SHP77 treated with DMSO at 0.1 percent for 48 hours (cell line): ENCODE measurements around the gene CA9.
"Not testable (repeated sequence)": the region's sequence is repeated elsewhere in the genome, so short reads cannot be mapped to it uniquely, and the experiment has no call there.

Experiments
- DNase-seq: peaks from one replicate; lab custom pipeline; 2025; lab: John Stamatoyannopoulos, UW

CA9 gene

DNA sequence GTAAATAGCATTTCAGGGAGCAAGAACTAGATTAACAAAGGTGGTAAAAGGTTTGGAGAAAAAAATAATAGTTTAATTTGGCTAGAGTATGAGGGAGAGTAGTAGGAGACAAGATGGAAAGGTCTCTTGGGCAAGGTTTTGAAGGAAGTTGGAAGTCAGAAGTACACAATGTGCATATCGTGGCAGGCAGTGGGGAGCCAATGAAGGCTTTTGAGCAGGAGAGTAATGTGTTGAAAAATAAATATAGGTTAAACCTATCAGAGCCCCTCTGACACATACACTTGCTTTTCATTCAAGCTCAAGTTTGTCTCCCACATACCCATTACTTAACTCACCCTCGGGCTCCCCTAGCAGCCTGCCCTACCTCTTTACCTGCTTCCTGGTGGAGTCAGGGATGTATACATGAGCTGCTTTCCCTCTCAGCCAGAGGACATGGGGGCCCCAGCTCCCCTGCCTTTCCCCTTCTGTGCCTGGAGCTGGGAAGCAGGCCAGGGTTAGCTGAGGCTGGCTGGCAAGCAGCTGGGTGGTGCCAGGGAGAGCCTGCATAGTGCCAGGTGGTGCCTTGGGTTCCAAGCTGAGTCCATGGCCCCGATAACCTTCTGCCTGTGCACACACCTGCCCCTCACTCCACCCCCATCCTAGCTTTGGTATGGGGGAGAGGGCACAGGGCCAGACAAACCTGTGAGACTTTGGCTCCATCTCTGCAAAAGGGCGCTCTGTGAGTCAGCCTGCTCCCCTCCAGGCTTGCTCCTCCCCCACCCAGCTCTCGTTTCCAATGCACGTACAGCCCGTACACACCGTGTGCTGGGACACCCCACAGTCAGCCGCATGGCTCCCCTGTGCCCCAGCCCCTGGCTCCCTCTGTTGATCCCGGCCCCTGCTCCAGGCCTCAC is at the start of gene CA9:
TSS of gene CA9 (plus strand) at position 797 of the 893 bp plus-strand sequence. CDS start at position 829, 32 bp downstream.
- DNase-seq: no peak

DNA sequence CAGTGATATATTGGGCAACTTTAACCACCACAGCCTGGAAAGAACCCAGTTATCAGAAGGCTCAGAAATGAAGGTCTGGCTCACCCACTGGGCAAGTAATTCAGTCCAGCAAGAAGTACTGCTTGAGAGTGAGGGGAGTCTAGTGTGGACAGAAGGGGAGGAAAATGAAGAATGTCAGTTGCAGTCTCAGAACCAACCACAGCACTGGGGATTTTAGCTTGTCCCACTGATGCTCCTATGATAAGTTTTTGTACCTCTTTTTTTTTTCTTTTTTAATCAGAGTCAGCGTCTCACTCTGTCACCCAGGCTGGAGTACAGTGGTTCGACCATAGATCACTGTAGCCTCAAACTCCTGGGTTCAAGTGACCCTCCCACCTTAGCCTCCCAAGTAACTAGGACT is 46.2 kb upstream of the CA9 start:
- DNase-seq: no peak

DNA sequence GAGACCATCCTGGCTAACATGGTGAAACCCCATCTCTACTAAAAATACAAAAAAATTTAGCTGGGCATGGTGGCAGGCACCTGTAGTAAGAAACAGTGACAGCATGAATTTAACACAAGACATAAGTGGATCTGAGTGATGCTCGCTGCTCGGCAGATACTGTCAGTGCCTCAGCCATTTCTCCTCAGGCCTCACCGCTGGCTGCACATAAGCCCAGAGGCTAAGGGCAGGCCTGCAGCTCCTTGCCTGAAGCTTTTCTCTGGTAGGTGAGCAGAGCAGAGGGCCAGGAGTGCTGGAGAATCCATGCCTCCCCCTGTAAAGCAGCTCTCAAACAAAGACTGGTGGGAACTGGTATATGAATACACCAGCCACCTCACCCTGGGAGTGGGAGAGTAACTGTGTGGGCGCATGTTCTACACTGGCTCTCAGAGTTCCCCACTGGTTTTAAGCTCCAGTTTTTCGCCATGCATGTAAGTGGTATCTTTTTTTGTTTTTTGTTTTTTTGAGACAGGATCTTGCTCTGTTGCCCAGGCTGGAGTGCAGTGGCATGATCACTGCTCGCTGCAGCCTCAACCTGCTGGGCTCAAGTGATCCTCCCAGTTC is 45.2 kb upstream of the CA9 start:
- DNase-seq: no peak

DNA sequence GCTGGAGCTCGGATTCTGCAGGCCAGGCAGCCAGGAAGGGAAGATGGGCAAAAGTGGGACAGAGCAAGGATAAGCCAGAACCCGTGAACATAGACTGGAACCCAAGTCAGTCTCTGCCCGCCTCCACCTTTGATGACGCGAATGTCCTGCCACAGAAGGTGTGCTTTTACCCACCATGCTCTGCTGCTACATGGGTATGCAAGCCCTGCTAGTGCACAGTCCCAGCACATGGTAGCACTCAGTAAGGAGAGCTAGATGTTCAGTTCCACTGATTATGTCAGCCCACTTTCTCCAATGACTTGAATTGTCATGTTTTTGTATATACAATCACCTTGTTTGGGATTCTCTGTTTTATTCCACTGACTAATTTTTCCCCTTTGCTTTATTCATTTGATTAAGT is 44.1 kb upstream of the CA9 start:
- DNase-seq: no peak

DNA sequence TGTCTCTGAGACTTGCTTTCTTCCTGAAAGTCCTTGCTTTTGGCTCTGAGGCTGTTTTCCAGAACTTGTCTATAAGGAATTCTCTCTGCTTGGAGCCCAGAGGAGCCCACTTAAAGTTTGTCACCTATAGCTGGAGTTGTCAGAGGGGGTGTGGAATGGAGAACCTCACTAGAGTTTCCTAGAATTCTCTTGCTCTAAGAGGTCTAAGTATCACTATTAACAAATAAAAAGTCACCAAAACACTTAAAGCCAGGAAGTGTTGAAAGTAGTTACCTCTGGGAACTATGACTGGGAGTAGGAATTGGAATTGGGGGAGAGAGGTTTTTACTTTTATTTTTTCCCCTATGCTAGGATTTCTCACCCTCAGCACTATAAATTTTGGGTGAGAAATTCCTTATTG is 38.0 kb upstream of the CA9 start:
- DNase-seq: no peak

DNA sequence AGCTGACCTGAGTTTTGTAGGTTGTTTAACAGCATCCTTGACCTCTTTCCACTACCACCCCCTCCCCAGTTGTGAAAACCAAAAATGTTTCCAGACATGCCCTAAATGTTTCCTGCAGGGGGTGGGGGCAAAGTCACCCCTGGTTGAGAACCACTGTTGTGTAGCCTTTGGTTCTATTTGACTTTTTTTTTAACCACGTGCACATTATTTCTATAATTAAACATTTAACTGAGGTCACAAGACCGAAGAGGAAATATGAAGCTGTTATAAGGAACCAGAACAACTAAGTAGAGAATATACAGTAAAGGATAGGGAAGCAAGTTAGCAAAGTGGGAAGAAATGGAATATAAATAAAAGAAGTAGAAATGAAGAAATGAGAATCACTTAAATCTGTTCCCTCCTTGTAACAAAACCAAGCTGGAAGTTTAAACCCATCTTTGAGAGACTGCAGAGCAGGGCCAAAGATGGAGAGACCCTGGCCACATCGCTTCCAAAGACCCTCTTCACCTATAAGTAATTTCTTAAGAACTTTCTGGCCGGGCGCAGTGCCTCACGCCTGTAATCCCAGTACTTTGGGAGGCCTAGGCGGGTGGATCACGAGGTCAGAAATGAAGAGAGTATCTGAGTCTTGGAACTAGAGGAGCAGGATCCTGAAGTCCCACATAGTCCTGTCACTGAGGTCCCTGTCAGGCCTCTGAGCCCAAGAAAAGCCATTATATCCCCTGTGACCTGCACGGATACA is 37.4 kb upstream of the CA9 start:
- DNase-seq: no peak

DNA sequence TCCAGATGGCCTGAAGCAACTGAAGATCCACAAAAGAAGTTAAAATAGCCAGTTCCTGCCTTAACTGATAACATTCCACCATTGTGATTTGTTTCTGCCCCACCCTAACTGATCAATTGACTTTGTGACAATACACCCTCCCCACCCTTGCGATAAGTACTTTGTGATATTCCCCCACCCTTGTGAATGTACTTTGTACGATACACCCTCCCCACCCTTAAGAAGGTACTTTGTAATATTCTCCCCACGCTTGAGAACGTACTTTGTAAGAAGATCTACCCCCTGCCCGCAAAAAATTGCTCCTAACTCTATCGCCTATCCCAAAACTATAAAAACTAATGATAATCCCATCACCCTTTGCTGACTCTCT is 36.9 kb upstream of the CA9 start:
- DNase-seq: not testable (repeated sequence)

DNA sequence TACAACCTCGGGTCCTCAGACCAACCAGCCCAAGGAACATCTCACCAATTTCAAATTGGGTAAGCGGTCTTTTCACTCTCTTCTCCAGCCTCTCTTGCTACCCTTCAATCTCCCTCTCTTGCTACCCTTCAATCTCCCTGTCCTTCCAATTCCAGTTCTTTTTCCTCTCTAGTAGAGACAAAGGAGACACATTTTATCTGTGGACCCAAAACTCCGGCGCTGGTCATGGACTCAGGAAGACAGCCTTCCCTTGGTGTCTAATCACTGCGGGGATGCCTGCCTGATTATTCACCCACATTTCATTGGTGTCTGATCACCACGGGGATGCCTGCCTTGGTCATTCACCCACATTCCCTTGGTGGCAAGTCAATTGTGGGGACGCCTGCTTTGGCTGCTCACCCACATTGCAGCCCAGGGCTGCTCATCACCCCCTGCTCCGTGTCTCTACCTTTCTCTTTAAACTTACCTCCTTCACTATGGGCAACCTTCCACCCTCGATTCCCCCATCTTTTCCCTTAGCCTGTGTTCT is 36.2 kb upstream of the CA9 start:
- not testable (repeated sequence) for DNase-seq

DNA sequence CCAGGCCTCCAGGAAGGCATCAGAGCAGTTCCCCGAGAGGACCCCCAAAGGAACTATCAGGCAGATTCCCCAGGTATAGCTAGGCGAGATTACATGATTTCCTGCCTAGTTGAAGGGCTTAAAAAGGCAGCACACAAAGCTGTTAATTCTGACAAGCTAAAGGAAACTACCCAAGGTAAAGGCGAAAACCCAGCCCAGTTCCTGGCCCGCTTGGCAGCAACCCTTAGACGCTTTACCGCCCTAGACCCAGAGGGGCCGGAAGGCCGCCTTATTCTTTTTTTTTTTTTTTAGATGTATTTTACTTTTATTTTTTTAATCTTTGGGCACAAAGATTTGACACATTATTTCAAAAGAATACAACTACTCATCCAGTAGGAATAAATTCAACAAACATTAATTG is 35.0 kb upstream of the CA9 start:
- DNase-seq: not testable (repeated sequence)

DNA sequence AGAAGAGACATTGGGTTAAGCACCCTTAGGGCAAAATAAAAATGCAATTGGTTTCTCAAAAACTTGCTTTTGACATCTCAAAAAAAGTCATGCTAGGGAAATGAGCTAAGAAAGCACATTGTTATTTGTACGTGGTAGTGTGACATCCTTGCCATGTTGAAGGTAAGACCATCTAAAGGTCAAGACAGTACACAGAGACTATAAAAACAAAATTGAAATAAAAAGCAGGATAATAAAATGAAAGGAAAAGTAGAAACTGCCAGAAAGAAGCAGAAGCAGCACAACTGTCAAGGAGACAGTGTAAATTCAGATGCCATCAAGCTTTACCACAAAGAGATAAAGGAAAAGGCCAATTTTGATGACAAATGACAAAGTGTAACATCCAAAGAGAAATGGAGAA is 34.5 kb upstream of the CA9 start:
- DNase-seq: not testable (repeated sequence)

DNA sequence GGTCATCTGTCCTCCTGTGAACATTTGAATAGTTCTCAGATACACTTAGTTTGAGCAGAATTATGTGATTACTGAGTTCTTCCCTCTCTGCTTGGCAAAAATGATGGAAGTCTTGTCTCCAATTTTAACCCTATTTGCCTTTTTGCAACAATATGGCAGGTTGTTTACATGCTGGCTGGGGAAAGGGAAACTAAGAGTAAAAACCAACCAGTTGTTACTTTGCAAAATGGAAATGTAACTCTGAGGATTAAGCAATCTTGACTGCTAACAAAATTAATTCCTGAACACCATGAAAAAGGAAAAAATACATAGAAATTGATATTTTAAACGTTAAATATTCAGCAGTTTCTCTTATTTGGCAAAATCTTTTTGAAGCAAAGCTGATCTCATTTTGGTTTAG is 34.1 kb upstream of the CA9 start:
- DNase-seq: no peak

DNA sequence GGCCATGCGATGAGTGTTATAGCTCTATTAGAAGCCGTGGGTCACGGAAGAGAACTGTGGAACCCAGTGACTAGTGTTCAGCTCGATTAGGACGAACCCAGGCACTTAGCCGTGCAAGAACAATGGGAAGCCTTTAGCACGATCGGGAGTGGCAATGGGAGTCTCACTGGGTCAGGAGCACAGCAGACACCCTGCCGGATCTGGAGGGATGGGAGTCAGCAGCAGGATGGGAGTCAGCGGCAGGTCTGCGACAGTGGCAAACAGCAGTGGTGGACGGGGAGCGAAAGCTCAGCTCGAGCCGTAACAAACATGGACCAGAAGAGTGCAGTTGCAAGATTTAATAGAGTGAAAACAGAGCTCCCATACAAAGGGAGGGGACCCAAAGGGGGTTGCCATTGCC is 33.3 kb upstream of the CA9 start:
- DNase-seq: not testable (repeated sequence)

DNA sequence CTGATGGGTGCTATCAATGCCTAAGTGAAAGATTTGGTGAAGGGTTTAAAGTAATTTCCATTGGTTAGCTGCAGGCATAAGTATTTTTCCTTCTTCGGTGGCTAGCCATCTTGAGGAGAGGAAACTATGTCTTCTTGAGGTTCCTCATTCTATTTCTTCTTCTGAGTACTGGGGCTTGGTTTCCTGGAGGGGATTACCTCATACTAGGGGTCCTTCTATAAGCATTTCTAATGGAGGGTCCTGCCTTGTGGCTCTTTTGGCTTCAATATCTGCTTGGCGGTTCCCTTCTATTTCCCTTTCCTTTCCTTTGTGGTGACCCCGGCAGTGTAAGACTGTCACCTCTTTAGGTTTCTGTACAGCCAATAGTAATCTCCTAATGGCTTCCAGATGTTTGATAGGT is 32.2 kb upstream of the CA9 start:
- DNase-seq: not testable (repeated sequence)

DNA sequence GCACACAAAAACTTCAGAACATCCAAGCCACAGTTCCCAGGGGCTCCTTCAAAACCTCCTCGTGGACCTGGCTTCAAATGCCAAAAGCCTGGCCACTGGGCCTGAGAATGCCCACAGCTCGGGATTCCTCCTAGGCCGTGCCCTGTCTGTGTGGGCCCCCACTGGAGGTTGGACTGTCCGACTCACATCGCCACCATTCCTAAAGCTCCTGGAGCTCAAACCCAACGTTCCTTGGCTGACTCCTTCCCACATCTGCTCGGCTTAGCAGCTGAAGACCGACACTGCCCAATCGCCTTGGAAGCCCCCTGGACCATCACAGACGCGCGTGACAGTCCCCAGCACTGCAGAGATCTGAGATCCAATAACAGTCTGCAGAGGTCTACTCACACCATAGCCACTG is 30.7 kb upstream of the CA9 start:
- DNase-seq: no peak

DNA sequence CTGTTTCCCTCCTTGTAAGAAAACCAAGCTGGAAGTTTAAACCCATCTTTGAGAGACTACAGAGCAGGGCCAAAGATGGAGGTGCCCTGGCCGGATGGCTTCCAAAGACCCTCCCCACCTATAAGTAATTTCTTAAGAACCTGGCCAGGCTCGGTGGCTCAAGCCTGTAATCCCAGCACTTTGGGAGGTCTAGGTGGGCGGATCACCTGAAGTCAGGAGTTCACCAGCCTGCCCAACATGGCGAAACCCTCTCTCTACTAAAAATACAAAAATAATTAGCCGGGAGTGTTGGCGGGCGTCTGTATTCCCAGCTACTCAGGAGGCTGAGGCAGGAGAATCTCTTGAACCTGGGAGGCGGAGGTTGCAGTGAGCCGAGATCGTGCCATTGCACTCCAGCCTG is 28.0 kb upstream of the CA9 start:
- not testable (repeated sequence) for DNase-seq

DNA sequence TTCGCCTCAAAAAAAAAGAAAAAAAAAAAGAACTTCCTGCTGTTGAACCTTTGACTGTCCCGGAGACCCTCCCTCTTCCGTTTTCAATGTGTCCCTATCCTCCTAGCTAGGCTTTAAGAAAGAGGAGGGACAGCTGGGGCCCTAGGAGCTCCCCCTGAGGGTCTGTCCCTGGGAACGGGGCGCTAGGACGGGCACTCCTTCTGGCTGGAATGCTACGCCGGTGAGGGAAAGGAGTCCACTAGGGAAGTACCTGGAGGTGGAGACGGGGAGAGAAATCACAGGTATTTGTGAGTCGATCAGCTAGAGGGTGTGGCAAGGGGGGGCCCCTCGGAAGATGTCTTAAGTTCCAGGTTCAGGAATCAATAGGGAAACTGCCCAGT is 27.6 kb upstream of the CA9 start:
- no peak for DNase-seq

DNA sequence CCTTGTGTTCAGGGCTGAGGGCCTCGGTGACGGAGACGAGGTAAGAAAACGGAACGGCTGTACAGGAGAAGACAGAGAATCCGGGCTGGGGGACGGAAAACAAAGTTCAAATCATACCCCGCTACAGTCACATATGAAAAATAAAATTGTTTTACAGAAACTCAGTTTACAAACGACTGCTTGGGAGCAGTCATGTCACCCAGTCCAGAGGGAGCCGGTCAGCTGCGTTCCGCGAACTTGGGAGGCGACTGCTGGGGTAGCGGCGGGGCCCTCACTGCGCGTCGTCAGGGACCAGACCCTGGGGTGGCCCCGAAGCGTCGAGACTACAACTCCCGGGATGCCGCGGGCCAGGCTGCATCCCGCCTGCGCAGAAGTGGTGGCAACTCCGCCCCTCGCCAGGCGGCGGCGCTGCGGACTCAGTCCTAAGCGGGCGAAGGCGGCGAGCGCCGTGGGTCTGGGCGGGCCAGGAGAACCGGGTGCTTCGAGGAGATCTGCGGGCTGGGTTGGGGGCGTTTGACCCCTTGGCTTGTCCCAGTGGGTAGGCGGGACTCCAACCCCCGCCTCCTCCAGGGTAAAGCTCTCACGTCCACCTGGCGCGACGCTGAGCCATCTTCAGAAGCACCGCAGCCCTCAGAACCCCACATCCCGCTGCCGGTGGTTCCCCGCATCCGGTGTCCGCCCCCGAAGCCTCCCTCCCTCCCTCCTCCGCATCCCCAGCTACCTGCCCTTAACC is 27.0 kb upstream of the CA9 start:
- DNase-seq: peak; percentile 50

DNA sequence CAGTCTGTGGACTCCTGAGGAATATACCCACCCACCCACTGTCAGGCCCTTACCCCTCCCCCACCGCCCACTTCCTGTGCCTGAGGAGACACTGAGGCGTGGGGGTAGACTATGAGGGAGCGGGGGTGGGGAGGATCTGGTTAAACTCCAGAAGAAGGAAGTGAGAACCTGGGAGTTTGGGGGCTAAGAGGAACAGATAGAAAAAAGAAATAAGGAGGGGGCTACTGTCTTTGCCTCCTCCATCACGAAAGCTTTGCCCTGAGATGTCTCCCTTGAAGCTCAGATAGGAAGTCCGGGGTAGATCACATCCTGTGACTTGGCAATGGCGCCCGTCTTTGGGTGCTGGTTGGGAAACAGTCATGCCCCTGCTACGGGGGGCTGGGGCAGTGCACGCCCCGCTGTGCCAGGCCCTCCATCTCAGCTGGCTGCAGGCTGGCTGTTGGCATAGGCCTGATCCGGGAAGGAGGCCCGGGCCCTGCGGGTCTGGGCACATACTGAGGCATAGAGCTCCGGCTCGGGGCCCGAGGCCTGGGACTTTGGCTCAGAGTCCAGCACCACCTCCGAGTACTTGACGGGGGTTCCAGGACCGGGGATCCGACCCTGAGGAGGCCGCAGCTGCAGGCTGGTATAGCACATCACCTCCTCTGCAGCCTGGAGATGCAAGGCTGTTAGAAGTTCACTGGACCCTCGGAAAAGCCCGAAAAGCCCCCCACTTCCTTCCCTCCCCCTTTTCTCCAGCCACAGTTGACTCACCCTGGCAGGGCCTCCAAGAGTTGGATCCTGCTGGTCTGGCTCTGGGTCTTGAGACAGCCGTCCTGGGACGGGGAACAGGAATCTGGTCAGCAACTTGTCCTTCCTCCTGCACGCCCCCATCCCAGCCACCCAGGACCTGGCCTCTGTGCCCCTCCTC is 24.0 kb upstream of the CA9 start:
- no peak for DNase-seq

DNA sequence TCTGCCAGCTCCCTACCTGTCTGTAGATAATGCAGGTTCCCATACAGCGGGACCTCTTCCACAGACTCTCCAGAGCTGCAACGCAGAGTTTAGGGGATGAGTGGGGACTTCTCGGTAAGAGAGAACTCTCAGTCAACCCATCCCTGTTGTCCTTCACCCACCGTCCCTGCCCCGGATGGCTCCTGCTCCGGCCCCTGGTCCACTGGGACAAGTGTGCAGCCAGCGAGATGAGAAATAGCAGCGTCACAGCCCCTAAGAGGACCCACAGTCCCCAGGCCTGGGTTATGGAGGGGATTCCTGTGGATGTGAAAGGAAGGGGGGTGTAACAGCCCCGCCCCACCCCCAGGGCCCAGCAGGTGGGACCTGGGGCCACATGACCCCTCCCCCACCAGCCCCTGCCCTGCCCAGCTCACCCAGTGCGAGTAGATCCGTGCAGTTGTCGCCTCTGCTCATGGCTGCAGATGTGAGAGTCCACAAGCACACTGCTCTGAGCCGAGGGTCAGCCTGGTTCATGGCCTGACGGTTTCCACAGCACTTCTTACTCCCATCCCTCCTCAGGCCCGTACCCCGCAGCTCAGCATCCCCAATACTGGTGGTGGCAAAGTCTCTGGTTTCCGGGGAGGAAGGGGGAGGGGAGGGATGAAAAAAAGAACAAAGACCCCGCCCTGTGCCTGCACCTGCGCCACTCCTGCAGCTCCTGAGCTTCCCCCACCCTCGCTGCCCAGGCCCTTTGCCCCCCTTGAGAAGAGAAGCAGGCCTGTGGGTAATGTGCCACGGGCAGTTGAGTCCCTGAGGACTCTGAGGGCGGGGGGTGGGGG is 23.2 kb upstream of the CA9 start, which contains the start of gene SIT1:
TSS of gene SIT1 (minus strand) at position 591 of the 818 bp plus-strand sequence. CDS start at position 513, 78 bp downstream.
- no peak for DNase-seq
